OCI-M1 (cell line): ENCODE data around the gene MUC5B.
"Not testable (repeated sequence)": the region's sequence is repeated elsewhere in the genome, so short reads cannot be mapped to it uniquely, and the experiment has no call there.

Source experiments
- DNase-seq: peaks from one replicate; lab custom pipeline; 2025; lab: John Stamatoyannopoulos, UW

Gene MUC5B

DNA sequence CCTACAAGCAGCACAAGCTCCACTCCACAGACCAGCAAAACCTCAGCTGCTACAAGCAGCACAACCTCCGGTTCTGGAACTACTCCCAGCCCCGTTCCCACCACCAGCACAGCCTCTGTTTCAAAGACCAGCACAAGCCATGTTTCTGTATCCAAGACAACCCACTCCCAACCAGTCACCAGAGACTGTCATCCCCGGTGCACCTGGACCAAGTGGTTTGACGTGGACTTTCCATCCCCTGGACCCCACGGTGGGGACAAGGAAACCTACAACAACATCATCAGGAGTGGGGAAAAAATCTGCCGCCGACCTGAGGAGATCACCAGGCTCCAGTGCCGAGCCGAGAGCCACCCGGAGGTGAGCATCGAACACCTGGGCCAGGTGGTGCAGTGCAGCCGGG, 33.0 kb upstream of the MUC5B start:
- DNase-seq = not testable (repeated sequence)

DNA sequence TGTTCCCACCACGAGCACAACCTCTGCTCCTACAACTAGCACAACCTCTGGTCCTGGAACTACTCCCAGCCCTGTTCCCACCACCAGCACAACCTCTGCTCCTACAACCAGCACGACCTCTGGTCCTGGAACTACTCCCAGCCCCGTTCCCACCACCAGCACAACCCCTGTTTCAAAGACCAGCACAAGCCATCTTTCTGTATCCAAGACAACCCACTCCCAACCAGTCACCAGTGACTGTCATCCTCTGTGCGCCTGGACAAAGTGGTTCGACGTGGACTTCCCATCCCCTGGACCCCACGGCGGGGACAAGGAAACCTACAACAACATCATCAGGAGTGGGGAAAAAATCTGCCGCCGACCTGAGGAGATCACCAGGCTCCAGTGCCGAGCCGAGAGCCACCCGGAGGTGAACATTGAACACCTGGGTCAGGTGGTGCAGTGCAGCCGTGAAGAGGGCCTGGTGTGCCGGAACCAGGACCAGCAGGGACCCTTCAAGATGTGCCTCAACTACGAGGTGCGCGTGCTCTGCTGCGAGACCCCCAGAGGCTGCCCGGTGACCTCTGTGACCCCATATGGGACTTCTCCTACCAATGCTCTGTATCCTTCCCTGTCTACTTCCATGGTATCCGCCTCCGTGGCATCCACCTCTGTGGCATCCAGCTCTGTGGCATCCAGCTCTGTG, 30.9 kb upstream of the MUC5B start:
- not testable (repeated sequence) for DNase-seq

DNA sequence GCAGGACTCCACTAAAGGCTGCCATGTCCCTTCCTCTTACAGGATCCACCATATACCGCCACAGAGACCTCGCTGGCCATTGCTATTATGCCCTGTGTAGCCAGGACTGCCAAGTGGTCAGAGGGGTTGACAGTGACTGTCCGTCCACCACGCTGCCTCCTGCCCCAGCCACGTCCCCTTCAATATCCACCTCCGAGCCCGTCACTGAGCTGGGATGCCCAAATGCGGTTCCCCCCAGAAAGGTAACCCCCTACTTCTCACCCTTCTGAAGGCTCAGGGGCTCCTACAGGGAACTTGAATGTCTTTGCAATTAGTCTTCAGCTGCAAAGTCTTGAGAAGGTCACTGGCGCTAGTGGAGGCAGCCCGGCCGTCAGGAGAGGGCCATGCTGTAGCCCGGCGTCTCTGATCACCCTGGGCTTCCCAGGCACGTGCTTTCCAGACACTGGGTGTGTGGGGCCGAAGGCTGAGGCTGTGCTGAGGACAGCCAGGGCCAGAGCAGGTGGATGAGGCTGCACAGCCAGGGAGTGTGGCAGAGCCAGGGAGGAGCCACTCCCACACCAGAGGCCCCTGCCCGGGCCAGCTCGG, 30.0 kb upstream of the MUC5B start:
- DNase-seq = no peak

DNA sequence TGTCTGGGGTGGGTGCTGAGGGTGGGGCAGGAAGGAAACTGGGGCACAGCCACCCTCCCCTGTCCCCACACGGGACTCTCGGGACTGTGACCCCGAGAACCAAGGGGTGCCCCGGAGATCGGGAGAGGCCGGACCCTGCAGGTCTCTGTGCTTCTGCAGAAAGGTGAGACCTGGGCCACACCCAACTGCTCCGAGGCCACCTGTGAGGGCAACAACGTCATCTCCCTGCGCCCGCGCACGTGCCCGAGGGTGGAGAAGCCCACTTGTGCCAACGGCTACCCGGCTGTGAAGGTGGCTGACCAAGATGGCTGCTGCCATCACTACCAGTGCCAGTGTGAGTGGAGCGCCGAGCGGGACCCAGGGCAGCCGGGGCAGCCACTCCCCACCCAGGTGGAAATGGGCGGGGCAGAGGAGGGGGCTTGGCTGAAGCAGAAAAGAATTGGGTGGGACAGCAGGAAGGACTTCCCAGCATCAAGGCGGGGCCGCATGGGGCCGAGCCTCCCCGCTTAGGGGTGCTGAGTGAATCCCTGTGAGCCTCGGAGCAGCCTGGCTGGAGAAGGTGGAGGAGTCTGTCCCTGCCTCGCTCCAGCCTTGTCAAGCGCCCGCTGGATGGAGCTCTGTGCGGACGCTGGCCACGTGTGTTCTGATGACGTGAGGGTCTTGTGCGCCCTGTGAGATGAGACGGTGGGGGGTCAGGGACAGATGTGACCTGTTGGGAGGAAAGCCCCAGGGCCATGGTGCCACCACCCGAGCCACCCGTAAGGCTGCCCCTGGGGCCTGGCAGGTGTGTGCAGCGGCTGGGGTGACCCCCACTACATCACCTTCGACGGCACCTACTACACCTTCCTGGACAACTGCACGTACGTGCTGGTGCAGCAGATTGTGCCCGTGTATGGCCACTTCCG, 29.3 kb upstream of the MUC5B start:
- DNase-seq = no peak

DNA sequence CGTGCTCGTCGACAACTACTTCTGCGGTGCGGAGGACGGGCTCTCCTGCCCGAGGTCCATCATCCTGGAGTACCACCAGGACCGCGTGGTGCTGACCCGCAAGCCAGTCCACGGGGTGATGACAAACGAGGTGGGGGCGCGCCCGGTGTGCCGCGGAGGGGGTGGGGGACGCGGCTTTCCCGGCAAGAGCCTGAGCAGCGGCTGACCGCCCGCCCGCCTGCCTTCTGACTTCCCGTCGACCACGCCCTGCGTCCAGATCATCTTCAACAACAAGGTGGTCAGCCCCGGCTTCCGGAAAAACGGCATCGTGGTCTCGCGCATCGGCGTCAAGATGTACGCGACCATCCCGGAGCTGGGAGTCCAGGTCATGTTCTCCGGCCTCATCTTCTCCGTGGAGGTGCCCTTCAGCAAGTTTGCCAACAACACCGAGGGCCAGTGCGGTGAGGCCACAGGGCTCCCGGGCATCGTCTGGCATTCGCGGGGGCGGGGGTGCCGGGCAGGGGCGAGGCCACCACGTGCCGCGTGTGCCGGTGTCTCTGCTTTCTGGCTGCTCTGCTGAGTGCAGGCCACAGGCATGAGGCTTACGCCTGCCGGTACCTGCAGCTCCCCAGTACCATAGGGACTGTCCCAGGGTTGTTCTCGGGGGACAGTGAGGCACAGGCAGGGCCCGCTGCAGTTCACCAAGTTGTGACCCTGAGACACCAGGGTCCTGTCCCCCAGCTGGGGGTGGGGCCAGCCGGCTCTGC, 28.5 kb upstream of the MUC5B start:
- no peak for DNase-seq

DNA sequence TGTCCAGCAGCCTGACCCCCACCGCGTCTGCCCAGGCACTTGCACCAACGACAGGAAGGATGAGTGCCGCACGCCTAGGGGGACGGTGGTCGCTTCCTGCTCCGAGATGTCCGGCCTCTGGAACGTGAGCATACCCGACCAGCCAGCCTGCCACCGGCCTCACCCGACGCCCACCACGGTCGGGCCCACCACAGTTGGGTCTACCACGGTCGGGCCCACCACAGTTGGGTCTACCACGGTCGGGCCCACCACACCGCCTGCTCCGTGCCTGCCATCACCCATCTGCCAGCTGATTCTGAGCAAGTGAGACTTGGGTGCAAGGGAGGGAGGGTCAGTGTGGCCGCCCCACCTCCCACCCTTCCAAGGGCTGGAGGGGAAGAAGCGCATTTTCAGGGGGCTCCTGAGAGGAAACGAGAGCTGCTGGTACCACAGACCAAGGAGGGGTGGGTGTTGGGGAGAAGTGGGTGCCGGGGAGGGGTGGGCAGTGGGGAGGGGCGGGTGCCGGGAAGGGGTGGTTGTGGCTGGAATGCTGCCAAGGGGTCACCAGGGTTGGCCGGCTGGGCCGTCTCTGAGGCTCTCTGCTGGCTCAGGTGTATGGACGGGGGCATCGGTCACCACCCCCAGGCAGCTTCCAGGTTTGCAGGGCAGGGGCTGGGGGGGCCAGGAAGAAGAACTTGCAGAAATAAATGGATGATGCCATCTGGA, 27.7 kb upstream of the MUC5B start:
- DNase-seq = no peak

DNA sequence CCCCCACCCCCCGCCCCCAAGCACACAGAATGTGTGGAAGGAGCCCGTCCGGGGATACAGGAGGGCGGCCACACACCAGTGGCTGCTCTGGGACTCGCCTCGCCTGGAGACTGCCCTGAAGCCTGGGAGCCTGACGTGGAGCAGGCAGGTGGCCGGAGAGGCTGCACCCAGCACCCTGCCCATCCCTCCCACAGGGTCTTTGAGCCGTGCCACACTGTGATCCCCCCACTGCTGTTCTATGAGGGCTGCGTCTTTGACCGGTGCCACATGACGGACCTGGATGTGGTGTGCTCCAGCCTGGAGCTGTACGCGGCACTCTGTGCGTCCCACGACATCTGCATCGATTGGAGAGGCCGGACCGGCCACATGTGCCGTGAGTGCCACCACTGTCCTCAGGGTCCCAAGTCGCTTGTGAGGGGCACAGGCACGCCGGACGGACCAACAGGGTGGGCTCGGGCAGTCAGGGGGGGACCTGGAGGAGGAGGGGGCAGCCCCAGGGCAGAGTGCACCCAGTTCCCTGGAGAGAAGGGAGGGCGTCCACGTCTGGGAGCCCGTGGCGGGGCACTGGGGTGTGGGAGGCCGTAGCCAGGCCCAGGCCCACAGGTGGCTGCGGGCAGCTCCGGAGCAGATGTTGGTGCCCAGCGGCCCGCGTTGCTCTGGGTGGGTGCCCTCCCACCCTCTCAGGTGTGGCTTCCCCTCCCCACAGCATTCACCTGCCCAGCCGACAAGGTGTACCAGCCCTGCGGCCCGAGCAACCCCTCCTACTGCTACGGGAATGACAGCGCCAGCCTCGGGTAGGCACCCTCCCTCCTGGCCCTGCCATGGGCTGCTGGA, 27.0 kb upstream of the MUC5B start:
- no peak for DNase-seq

DNA sequence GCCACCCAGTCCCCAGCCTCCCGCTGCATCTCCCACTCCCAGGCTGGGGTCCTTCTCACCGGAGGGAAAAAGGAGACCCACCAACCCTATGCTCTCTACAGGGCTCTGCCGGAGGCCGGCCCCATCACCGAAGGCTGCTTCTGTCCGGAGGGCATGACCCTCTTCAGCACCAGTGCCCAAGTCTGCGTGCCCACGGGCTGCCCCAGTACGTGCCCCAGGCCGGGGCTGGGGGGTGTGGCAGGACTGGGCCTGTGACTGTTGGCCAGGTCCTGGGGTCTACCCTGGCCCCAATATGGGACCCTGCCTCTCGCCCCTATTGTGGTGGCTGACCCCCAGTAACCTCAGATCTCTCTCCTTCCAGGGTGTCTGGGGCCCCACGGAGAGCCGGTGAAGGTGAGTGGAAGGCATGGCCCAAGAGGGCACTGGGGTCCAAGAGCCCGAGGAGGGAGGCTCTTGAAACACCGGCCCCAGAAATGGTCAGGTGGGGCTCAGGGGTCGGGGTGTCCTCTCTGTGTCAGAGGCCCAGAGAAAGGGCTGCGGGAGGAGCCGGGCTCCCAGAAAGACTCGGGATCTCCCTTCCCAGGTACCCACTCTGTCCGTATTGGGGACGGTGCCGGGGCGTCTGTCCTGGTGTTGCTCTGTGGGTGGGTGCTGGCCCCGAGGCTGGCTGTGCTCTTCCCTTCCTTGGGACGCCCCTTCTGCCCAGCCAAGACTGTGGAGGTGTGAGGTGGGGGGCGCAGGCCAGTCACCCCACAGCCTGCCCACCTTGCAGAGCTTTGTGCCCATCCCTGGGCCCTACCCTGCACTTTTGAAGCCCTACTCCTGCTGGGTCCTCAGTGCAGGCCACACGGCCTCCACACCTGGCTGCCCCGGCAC, 26.1 kb upstream of the MUC5B start:
- DNase-seq = no peak

DNA sequence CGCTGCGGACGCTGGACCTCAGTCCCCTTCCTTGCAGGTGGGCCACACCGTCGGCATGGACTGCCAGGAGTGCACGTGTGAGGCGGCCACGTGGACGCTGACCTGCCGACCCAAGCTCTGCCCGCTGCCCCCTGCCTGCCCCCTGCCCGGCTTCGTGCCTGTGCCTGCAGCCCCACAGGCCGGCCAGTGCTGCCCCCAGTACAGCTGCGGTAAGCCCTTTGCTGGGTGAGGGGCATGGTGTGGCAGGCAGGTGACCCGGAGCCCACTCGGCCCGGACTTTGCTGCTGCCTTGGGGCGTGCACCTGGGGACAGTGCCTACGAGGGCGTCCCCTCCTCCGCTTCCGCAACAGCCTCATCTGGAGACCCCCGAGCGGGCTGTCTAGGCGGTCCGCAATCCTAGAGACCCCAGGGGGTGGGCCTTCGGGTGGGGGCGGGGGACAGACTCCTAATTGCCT, 25.4 kb upstream of the MUC5B start:
- DNase-seq = no peak

DNA sequence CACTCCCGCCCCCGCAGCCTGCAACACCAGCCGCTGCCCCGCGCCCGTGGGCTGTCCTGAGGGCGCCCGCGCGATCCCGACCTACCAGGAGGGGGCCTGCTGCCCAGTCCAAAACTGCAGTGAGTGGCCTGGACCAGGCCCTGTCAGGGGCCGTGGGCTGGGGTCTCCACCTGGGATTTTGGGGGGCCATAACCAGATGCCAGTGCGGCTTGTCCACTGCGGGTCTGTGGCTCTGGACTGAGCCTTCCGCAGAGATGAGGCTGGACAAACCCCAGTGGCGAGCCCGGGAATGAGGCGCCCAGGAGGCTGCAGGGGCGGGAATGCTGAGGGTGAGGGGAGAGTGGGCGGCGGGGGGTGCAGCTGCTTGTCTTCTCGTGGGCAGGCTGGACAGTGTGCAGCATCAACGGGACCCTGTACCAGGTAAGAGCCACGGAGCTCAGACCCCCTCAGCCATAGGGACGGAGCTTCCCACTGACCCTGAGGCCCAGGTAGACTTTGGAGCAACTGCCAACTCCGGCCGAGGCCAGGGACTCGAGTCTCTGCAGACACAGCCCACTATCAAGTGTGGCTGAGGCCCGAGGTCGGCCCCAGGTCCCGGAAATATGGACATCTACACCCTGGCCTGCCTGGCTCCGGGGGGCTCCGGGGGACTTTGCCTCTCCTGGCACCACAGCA, 24.8 kb upstream of the MUC5B start:
- DNase-seq = no peak

DNA sequence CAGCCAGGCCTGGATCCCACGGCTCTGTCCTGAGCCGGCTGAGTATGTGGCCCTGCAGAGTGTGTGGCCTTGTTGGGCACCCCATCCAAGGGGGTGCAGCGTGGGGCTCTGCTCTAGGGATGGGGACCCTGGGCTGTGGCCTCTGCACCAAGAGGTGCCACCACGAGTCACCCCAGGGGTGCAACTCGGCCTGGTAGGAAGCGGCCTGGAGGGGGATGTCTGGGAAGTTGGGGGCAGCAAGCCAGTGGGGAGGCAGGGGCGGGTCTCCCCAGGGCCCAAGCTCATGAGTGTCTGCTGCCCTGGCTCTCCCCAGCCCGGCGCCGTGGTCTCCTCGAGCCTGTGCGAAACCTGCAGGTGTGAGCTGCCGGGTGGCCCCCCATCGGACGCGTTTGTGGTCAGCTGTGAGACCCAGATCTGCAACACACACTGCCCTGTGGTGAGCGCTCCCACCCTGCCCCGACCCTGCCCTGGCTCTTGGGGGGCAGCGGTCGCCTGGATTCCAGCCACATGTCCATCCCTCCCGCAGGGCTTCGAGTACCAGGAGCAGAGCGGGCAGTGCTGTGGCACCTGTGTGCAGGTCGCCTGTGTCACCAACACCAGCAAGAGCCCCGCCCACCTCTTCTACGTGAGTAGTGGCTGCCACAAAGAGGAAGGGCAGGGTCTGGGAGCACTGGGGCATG, 24.2 kb upstream of the MUC5B start:
- DNase-seq = no peak

DNA sequence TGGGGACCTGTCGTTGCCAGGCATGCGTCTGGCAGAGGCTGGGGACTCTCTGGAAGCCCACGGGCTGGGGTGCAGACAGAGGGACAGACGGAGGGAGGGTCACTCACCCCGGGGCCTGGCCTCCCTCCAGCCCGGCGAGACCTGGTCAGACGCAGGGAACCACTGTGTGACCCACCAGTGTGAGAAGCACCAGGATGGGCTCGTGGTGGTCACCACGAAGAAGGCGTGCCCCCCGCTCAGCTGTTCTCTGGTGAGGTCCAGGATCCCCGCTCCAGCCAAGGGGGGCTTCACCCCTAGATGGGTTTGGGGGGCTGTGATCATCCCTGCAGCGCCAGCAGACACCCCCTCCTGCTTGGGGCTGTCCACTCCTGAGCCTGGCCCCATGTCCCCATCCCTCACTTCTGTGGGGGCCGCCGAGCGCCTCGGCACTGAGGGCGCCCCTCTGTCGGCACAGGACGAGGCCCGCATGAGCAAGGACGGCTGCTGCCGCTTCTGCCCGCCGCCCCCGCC, 23.6 kb upstream of the MUC5B start:
- DNase-seq = no peak

DNA sequence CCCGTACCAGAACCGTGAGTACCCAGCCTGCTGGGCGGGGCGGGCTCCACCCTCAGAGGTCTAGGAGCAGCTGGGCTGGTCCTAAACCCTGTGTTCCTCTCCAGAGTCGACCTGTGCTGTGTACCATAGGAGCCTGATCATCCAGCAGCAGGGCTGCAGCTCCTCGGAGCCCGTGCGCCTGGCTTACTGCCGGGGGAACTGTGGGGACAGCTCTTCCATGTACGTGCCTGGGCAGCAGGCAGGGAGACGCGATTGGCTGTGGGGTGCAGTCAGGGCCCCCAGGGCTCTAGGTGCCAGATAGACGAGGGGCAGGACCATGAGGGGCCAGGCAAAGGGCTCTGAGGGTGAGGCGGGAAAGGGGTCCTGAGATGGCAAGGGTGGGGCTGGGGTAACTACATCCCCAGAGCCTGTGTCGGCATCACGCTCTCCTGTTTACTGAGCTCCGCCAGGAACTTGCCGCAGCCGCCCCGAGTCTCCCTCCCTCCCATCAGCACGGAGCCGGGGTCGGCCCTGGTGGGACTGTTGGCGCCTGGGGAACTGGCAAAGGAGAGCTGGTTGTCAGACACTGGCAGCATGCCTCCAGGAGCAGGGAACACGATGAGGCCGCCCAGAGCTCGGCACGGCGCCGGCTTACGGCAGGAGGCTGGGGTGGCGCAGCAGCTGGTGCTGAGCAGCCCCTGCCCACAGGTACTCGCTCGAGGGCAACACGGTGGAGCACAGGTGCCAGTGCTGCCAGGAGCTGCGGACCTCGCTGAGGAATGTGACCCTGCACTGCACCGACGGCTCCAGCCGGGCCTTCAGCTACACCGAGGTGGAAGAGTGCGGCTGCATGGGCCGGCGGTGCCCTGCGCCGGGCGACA, 22.9 kb upstream of the MUC5B start:
- no peak for DNase-seq

DNA sequence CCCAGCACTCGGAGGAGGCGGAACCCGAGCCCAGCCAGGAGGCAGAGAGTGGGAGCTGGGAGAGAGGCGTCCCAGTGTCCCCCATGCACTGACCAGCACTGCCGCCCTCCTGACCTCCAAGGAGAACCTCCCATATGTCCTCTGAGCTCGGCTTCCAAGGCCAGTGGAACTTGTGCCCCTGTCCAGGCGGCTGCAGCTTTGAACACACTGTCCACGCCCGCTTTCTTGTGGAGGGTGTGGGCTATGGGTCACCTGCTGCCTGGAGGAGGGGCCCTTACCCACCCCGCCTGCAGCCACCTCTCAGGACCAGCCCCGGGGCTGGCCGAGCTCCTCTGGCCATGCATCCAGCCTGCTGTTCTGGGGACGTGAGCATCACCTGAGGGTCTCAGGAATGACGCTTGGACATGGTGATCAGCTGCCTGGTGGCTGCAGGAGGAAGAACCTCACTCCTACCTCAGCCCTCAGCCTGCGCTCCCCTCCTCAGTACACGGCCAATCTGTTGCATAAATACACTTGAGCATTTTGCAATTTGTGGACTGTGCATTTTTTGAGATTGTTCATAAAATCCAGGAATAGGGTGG, 22.2 kb upstream of the MUC5B start:
- no peak for DNase-seq

DNA sequence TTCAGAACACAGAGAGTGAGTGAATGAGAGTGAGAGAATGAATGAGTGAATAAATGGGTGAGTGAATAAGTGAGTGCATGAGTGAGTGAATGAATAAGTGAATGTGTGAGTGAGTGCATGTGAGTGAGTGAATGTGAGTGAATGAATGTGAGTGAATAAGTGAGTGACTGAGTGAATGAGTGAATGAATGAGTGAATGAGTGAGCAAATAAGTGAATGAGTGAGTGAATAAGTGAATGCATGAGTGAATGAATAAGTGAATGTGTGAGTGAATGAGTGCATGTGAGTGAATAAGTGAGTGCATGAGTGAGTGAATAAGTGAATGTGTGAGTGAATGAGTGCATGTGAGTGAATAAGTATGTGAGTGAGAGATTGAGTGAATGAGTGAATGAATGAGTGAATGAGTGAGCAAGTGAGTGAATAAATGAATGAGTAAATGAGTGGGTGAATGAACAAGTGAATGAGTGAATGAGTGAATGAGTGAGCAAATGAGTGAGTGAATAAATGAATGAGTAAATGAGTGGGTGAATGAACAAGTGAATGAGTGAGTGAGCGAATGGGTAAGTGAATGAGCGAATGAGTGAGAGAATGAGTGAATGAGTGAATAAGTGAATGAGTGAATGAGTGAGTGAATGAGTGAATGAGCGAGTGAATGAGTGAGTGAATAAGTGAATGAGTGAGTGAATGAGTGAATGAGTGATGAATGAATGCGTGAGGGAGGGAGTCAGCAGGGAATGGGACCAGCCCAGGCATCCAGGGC, 21.3 kb upstream of the MUC5B start:
- DNase-seq = no peak

DNA sequence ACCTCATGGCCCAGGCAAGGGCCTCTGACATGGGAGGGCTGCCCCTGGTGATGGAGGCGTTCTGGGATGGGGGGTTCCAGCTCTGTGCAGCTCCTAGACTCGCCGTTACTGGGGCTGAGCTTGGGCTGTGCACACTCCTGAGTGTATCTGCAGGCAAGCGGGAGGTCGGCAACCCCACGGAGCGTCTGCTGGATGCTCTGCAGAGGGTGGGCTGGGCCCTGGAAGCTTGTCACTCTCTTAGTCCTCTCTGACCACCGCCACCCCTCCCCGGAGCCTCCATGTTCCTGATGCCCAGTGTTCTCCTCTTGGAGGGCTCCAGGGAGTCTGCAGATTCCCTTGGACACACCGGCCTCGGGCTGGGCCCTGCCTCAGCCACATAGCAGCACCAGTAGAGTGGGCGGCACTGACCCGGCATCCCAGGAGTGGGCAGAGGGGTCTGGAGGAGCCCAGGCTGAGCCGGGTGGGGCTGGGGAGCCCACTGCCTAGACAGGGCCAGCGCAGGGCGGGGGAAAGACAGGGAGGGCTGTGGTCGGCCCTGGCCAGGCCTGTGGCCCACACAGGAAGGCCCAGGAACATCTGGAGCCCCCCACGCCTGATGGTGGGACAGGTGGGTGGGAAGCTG, 20.6 kb upstream of the MUC5B start:
- DNase-seq = no peak
